GM08714 (cell line): Measurements from ENCODE around the gene DNM2.
A peak's percentile ranks its signal among the peaks of the same experiment; 100 is the strongest.

Experiments used
- H3K4me3 ChIP-seq: fragments of 200-500 bp; sonication (Bioruptor generic); 2 replicates; pipeline ENCODE4 v1.5.1; 2014; ENCODE audit warnings: mild to moderate bottlenecking, low read length, inconsistent platforms
- ZNF274 ChIP-seq: IDR thresholded peaks from 2 replicates; pipeline ENCODE4 v1.6.1; 2012; ENCODE audit warnings: mild to moderate bottlenecking, low read depth, low read length

The DNM2 gene

DNA sequence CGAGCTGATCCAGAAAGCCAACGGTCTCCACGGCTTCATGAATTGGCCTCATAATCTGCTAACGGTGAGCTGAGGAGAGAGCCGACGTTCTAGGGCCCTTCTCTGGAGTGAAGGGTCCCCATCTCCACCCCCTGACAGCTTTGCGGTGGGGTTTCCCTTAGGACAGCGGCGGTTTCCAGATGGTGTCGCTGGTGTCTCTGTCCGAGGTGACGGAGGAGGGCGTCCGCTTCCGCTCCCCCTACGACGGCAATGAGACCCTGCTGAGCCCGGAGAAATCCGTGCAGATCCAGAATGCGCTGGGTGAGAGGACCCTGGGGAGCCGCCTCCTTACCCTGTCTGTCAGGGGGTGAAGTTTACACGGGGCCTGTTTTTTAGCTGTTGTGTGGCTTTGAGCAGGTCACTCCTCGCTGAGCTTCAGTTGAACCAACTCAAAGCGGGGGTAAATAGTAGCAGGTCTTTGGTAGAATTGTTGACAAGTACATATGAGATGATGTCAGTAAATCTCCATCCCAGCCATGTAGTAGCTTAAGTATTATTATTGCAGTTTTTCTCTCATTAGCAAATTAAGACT, 15.8 kb upstream of the DNM2 start:
- H3K4me3 ChIP-seq: peak overlapping the region; percentile 85
- TF ChIP-seq ZNF274: no peak

DNA sequence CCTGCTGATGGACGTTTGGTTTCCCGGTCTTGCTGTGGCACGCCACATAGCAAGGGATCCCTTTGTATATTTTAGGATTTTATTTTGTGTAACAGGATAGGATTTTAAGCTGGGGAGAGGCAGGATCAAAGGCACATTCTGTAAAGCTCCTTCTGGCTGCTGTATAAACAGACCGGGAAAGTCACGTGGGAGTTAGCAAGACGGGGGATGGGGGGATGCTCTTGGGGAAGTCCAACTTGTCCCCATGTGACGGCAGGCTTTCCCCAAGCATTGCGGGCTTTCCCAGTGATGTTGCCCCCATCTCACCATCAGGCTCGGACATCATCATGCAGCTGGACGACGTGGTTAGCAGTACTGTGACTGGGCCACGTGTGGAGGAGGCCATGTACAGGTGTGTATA, 10.9 kb upstream of the DNM2 start:
- no peak for TF ChIP-seq ZNF274
- no peak overlapping the region for H3K4me3 ChIP-seq

DNA sequence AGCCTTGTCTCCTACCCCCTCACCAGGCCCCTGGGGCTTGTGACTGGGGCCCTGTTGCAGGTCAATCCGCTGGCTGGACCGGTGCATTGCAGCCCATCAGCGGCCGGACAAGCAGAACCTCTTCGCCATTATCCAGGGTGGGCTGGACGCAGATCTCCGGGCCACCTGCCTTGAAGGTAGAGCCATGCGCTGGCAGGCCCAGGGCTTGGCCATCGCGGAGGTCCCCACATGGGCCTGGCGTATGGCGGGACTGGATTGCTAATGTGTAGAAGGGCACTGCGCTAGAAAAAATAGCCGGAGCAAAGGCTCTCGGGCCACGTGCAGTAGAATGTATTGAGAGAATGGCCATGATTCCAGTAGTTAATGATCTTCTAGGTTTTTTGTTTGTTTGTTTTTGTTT, 10.4 kb upstream of the DNM2 start:
- no peak overlapping the region for H3K4me3 ChIP-seq
- no peak for TF ChIP-seq ZNF274

DNA sequence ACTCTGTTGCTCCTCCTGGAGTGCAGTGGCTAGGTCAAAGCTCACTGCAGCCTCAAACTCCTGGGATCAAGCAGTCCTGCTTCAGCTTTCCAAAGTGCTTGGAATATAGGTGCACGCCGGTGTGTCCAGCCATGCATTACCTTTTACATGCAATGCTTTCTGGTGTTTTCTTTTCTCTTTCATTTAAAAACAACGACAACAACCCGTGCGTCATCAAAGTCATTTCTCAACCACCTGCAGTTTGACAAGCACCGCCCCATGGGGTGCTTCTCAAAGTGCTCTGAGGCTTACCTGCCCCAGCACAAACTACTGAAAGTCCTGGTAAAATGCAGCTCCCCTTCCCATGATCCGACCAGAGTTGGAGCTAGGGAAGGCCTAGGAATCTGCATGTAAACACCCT, 9.6 kb upstream of the DNM2 start:
- no peak for TF ChIP-seq ZNF274
- H3K4me3 ChIP-seq: no peak overlapping the region

DNA sequence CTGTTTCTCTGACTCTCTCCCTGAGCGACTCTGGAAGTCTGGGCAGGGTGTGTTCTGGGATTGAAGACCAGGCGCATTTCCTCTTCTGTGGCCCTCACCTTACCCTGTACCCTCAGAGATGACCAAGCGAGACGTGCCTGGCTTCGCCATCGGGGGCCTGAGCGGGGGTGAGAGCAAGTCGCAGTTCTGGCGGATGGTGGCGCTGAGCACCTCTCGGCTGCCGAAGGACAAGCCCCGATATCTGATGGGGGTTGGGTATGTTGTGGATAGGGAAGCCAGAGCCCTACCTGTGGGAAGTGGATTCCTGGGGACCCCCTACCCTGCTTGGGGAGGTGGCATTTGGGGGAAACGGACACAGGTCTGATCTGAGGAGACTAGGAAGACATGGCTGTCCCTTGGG, 5.8 kb upstream of the DNM2 start:
- TF ChIP-seq ZNF274: no peak

DNA sequence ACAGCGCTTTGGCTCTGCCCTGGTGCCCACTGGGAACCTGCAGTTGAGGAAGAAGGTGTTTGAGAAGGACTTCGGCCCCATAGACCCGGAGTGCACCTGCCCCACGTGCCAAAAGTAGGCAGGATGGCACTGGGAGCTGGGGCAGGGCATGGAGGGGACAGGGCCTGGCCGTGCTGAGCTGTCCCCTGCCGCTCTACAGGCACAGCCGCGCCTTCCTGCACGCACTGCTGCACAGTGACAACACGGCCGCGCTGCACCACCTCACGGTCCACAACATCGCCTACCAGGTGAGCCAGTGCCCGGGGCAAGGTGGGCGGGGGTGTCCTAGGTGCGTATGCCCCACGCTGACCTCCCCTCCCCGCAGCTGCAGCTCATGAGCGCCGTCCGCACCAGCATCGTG, 5.1 kb upstream of the DNM2 start:
- H3K4me3 ChIP-seq: no peak overlapping the region
- no peak for TF ChIP-seq ZNF274

More for the DNA sequence above, 5.8 kb upstream of the DNM2 start:
- H3K4me3 ChIP-seq: no peak overlapping the region

DNA sequence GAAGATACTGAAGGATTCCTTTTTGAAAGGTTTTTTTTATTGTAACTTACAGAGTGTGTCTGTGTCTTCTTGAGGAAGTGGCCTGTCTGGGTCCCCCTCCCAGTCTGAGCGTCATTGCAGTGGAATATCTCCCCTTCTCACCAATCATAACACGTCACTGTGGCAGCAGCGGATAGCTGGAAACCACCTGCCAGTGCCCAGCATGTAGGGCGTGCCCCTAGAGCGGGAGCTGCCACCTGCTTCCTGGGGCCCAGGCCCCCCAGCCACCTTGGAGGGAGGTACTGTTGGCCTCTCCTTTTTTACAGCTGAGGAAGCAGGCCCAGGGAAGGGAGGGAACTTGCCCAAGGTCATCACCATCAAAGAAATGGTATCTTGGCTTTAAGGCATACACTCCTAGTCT, 4.6 kb upstream of the DNM2 start:
- no peak overlapping the region for H3K4me3 ChIP-seq
- TF ChIP-seq ZNF274: no peak

DNA sequence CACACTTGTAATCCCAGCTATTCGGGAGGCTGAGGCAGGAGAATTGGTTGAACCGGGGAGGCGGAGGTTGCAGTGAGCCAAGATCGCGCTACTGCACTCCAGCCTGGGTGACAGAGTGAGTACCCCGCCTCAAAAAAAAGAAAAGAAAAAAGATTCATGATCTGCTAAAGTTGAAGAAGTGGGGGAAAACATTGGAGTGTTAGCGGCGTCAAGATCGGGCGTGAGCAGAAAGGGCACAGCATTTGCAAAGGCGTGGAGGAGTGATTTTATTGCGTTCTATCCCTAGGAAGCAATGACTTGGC, 874 bp upstream of the DNM2 start:
- H3K4me3 ChIP-seq: peak overlapping the region; percentile 34; the same call in 1 of the 2 replicates
- TF ChIP-seq ZNF274: no peak

DNA sequence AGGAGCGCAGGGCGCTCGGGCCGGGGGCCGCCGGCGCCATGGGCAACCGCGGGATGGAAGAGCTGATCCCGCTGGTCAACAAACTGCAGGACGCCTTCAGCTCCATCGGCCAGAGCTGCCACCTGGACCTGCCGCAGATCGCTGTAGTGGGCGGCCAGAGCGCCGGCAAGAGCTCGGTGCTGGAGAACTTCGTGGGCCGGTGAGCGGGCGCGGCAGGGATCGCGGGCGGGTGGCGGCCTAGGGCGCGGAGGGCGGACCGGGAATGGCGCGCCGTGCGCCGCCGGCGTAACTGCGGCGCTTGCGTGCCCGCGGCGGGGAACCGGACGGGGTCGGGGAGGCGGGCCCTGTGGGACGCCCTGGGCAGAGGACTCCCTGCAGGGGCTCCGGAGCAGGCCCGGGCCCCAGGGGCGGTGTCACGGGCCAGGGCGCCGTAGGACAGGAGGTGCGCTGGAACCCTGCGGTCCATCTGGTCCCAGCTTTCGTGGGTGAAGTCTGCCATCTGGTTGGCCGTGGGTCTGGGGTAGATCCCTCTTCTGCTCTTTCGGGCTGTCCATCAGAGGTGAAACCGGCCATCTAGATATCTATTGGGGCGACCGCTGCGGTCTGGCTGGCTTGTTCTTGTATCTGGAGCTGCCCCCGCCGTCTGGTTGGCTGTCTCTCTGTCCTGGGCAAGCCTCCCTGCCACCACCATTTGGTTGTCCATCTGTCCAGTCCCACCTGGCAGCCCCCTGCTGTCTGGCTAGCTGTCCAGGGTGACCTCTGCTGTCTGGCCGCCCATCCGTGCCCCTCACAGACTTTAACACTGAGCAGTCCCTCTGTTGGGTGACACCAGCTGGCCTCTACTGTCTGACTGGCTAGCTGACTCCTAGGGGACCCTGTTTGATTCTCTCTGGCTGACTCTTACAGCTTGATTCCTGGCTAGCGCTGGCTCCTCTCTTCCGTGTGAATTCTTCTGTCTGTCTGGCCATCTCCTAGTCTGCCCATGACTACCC, 622 bp downstream of the DNM2 start:
- peak overlapping the region; percentile 84 for H3K4me3 ChIP-seq

DNA sequence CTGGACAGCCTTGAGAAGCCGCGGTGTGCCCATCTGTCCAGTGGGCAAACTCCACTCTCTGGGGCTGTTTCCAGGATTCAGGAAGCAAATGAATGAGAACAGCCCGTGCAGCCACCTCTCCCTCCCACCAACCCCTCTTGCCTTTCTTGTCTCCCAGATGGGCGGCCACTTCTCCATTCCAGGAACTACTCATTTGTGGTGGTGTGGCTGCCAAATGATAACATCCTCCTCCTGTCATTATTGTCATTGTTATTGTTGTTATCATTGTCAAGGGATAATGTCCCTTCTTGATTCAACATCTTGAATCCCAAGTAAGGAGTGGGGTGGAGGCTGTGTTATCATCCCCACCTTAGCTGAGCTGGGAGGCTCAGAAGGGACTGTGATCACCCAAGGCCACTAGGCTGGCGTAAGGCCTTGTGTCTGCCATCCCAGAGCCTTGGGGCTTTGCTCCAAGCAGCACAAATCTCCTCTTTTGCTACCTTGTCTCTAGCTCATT, 1.6 kb downstream of the DNM2 start:
- TF ChIP-seq ZNF274: no peak
- peak overlapping the region; percentile 84; the same call in 1 of the 2 replicates for H3K4me3 ChIP-seq

More for the DNA sequence above, 622 bp downstream of the DNM2 start:
- TF ChIP-seq ZNF274: no peak

DNA sequence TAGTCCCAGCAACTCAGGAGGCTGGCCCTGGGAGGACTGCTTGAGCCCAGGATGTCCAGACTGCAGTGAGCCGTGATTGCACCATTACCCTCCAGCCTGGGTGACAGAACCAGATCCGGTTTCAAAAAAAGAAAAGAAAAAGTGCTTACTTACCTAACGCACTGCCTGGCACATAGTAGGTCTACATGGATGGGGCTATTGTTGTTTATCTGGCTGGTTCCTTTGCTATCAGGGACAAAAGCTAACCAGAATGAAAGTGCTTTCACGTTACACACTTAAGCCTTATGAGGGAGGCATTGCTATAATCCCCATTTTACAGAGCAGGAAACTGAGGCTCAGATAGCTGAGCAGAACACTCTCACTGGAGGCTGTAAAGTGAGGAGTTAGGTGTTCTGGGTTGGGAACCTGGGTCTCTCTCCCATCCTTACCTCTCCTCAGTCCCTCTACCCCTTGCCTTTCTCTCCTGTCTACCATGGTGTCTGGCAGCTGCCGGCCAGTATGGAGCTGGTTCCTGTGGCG, 2.8 kb downstream of the DNM2 start:
- TF ChIP-seq ZNF274: no peak
- no peak overlapping the region for H3K4me3 ChIP-seq

DNA sequence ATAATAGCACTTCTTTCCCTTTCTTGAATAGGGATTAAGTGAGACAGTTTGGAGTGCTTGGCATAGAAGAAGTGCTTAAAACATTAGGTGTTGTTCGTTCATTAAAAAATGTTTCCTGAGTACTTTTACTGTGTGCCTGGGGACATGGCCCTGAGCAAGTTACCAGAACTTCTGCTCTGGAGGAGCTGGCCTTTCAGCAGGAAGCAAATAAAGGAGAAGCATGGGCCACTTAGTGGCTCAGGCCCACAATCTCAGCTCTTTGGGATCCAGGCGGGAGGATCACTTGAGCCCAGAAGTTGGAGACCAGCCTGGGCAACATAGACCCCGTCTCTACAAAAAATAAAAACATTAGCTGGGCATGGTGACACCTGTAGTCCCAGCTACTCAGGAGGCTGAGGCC, 5.7 kb downstream of the DNM2 start:
- no peak for TF ChIP-seq ZNF274
- H3K4me3 ChIP-seq: no peak overlapping the region

DNA sequence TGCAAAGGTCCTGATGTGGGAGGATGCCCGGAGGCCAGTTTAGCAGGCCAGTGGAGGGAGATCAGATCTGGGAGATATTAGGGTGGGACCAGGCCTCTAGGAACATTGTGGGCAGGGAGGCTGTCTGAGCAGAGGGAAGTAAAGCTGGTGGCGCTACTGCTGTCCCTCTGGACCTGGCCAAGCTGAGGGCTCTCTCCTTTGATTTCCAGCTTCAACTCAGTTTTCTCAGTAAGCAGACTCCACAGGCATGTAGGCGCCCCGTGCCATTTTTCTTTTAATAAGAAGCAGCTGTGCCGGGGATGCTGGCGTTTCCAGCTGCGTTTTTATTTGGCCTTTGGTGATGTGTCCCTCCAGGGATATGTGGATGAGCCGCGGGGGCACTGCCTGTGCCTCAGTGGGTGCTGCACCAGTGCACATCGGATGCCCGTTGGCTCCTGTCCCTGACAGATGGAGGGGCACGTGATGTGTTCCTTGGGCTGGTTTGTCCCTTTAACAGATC, 6.7 kb downstream of the DNM2 start:
- no peak overlapping the region for H3K4me3 ChIP-seq
- no peak for TF ChIP-seq ZNF274

DNA sequence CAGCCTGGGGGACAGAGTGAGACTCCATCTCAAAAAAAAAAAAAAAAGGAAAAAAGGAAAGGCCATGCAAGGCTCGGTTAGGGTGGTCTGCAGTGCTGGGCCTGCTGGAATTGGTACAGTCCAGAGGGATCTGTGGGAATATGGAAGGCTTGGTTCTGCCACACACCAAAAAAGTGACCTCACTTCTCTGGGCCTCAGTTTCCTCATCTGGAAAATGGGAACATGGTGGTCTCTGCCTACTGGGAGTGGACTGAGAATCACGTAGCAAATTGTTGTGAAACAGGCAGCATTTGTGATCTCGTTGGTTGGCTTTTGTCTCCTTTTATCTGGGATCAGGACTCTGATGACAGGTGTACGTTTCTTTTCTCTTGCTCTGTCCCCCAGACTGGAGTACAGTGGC, 7.5 kb downstream of the DNM2 start:
- no peak overlapping the region for H3K4me3 ChIP-seq
- TF ChIP-seq ZNF274: no peak

DNA sequence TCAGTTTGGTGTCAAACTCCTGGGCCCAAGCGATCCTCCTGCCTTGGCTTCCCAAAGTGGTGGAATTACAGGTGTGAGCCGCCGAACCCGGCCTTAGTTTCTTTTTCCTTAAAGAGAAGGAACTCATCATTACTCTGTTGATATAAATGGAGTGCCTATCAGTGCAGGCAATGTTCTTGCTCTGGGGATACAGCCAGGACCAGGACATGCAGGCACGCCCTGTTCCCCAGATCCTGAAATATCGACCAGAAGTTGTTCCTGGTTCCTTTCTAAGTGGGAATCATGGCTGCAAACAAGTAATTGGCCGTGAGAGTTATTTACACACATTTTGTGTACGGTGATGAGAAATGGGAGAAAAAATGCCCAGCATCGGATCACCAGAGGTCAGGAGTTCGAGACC, 8.4 kb downstream of the DNM2 start:
- no peak for TF ChIP-seq ZNF274
- H3K4me3 ChIP-seq: no peak overlapping the region
